ENCODE data around the gene EFNA3. TPM values are rescaled to one million over a fixed set of nuclear protein-coding genes. Genes with fewer than 3 reads are reported as not detected.

Gene EFNA3
- total and polyA plus RNA-seq, 2 experiments from 2014 or later: 10.3 to 13.6 TPM

GRCh38 chr1:155066777-155067176, 11.9 kb upstream of the EFNA3 start:
- peaks cover 14% of the 10 kb centered on the region for H3K79me2 ChIP-seq (replicated peaks; ENCODE audit: insufficient read depth)
- no peak for ATAC-seq
- peaks cover 22% of the 10 kb centered on the region for H4K20me1 ChIP-seq (replicated peaks; ENCODE audit: insufficient read depth)
- peaks cover 17% of the 10 kb centered on the region for H3K27me3 ChIP-seq (ENCODE audit: insufficient read depth)
- H3K9me2 ChIP-seq (ENCODE audit: insufficient read depth): no peaks in the 10 kb centered on the region
- H3K4me1 ChIP-seq (ENCODE audit: insufficient read depth): peaks cover 18% of the 10 kb centered on the region
- peaks cover 11% of the 10 kb centered on the region for H3K27me3 Mint-ChIP-seq (ENCODE audit: insufficient read depth, low read depth, poor library complexity)
- H3K4me3 ChIP-seq: no peak overlapping the region
- H3K36me3 ChIP-seq (ENCODE audit: insufficient read depth): no peaks in the 10 kb centered on the region
- H3K27ac Mint-ChIP-seq: no peak overlapping the region
- no peak for DNase-seq (ENCODE audit: low spot score)
- no peak overlapping the region for H3K4me3 Mint-ChIP-seq
- H3F3A ChIP-seq (replicated peaks; ENCODE audit: low read depth): peaks cover 31% of the 10 kb centered on the region
- peaks cover 28% of the 10 kb centered on the region for H3K36me3 Mint-ChIP-seq (ENCODE audit: low read depth)
- H3K4me2 ChIP-seq: no peak overlapping the region
- TF ChIP-seq ZNF331 (CRISPR knock-in tag; IDR thresholded peaks at IDR 0.05; ENCODE audit: low read depth): no peak
- TF ChIP-seq EZH2phosphoT487 (IDR thresholded peaks at IDR 0.05; ENCODE audit: unreplicated experiment): no peak
- no peak for TF ChIP-seq ZNF114 (CRISPR knock-in tag; IDR thresholded peaks at IDR 0.05)
- no peak for TF ChIP-seq NANOG (IDR thresholded peaks at IDR 0.05; ENCODE audit: borderline replicate concordance)
- TF ChIP-seq EZH2 (IDR thresholded peaks at IDR 0.05; ENCODE audit: low read depth, unreplicated experiment): no peak
- no peak for TF ChIP-seq STAT1 (IDR thresholded peaks at IDR 0.05; ENCODE audit: unreplicated experiment)
- TF ChIP-seq POLR2AphosphoS5 (IDR thresholded peaks at IDR 0.05; ENCODE audit: low read depth): no peak
- TF ChIP-seq CREB1 (CRISPR knock-in tag; IDR thresholded peaks at IDR 0.05; ENCODE audit: low read depth): no peak
- no peak for TF ChIP-seq REST (IDR thresholded peaks at IDR 0.05; ENCODE audit: unreplicated experiment)
- TF ChIP-seq ZNF462 (CRISPR knock-in tag; IDR thresholded peaks at IDR 0.05): no peak
- no peak for TF ChIP-seq CTCF (conservative IDR thresholded peaks at IDR 0.05; ENCODE audit: low read depth in 2 of 2)
- TF ChIP-seq JUNB (IDR thresholded peaks at IDR 0.05; ENCODE audit: unreplicated experiment): no peak
- TF ChIP-seq ETS1 (IDR thresholded peaks at IDR 0.05): no peak
- H3K4me1 Mint-ChIP-seq: peaks cover 39% of the 10 kb centered on the region
- H3K9me3 Mint-ChIP-seq: no peaks in the 10 kb centered on the region
- no peak overlapping the region for H3K27ac ChIP-seq (ENCODE audit: low read depth)
- H2AFZ ChIP-seq: no peak overlapping the region
